Activated T-cell treated with anti-CD3 and anti-CD28 coated beads, Interleukin-2, amount 50 U/mL, for 48 hours (primary cell): ENCODE results near the gene SPATA2L.

Source experiments
- DNase-seq, 2 experiments: peaks; one replicate each; pipeline ENCODE4 v3.0.0-alpha.2; 2020

SPATA2L gene

GRCh38 chr16:89653656-89654295 is 47.7 kb downstream of the SPATA2L start:
- no peak for DNase-seq

GRCh38 chr16:89651584-89651983 is 49.9 kb downstream of the SPATA2L start:
- DNase-seq: no peak

- DNase-seq: no peak
Measured at GRCh38 chr16:89646906-89647305, 54.6 kb downstream of the SPATA2L start.
